NCI-H146 treated with DMSO at 0.1 percent for 48 hours (cell line): ENCODE measurements around the gene CEP295NL.

ENCODE experiments used
- DNase-seq: peaks from one replicate; lab custom pipeline; 2025; ENCODE audit not compliant: unreplicated experiment; lab: John Stamatoyannopoulos, UW

CEP295NL gene

GRCh38 chr17:78840780-78841611 lies 62.0 kb downstream of the CEP295NL start, which contains the start of gene USP36:
Gene USP36 (minus strand): TSS chr17:78840814. CDS start chr17:78836363, 4,451 bp downstream.
- DNase-seq, result peak; percentile 96
